ENCODE results near the gene PROSER2. TPM values are rescaled to one million over a fixed set of nuclear protein-coding genes. Genes with fewer than 3 reads are reported as not detected.
A peak's percentile ranks its signal among the peaks of the same experiment; 100 is the strongest.

Gene PROSER2, protein sequence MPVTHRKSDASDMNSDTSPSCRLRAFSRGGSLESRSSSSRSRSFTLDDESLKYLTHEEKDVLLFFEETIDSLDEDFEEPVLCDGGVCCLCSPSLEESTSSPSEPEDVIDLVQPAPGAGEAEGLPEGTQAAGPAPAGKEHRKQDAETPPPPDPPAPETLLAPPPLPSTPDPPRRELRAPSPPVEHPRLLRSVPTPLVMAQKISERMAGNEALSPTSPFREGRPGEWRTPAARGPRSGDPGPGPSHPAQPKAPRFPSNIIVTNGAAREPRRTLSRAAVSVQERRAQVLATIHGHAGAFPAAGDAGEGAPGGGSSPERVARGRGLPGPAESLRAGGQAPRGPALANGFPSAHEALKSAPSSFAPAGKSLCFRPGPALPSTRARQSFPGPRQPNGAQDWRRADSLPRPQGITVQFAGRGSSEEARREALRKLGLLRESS
- total RNA-seq: 8.6 TPM

DNA sequence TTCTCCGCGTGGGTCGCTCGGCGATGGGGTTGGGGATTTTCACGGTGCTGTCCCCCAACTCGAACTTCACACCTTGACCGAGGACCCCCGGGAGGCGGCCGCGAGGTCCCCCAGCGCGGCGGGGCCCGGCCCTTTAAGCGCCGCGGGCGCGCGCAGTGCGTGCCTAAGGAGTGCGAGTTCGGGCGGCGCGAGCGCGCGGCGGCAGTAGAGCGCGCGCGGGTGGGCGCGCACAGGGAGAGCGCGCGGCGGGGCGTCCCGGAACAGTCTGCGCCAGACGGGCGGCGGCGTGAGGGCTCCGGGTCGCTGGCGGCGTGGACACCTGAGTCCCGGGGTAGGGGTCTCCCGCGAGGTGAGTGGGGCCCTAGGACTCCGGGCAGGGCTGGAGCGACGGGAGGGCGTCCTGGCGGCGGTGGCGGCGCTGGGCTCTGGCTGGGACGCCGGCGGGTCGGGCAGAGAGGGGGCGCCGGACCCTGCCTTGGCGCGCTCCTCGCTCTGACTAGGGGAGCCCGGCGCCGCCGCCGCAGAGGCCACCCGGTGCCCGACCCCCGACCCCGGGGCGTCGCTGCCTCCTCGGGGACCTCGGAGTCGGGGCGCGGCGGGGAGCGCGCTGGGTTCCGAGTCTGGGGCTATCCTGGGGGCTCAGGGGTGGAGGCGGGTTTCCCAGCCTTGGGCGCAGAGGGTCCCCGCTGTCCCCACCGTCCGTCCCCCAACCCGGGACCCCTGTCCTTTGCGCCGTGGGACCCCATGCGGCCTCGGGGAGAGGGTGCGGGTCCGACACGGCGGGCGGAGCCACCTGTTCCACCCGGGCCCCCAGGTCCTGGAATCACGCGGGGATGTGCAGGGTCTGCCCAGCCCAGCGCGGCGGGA lies at the start of gene PROSER2:
TSS of gene PROSER2 (plus strand) at position 235 of the 867 bp plus-strand sequence. CDS start 28,722 bp downstream, outside the sequence.
- DNase-seq: peak; percentile 77

DNA sequence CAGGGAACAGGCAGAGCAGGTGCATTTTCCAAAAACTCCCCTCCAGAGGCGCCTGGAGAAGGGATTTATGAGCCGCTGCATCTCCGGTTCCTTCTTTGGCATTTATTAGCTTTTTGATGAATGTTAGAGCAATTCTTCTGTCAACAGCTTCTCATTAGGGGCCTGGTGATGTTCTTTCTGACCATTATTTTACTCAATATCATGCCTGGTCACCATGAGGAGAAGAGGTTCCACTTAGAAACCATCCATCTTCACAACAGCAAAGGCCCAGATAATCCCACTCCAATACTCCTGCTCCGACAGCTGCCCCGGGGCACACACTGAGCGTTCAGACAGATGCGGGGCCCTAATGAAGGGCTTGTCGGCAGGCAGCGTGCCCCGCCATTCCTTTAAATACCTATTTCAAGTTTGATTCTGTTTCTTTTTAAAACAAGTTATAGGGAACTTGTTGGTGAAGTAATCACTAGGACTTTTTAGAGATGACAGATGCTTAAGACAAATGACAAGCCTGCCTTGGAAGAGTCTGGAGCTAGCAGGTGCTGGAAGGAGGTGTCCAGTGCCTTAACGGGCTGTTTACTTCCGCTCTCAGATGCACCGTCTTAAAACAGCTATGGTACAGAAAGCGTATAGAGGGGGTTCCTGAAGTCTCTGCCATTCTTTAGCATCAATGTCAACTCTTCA lies 49.3 kb upstream of the PROSER2 start:
- peak; percentile 15 for DNase-seq

DNA sequence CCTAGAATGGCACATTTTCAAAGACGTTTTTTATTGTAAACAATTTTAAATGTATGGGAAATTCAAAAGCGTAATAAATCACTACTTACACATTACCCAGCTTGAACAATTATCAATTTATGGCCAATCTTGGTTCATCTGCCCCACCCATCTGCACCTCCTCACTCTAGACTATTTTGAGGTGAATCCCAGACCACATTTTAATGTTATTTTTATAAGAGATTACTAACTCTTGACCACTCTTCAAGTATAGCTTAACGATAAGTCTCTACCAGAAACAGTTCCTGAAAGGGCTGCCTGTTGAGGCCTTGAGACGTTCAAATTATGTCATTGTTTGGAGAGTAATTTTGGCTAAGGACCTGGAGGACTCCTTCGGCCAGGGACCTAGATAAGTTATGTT lies 47.7 kb upstream of the PROSER2 start:
- DNase-seq: no peak

DNA sequence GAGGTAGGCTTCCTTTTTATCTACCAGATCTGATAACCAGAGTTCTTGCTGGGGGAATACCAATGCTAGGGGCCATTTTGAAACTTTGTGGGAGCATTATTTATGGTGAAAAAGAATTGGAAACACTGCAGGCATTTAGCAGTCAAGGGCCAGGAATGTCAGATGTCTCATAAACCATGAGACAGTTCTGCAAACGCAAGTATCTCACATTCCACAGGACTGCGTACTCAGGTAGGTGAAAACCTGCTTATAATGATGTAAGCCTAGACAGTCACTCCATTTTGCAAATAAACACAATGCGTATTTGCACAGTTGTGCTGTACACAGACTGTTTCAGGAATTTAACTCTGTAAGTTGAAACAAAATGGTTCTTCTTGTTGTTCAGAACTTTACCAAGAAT lies 47.1 kb upstream of the PROSER2 start:
- no peak for DNase-seq

DNA sequence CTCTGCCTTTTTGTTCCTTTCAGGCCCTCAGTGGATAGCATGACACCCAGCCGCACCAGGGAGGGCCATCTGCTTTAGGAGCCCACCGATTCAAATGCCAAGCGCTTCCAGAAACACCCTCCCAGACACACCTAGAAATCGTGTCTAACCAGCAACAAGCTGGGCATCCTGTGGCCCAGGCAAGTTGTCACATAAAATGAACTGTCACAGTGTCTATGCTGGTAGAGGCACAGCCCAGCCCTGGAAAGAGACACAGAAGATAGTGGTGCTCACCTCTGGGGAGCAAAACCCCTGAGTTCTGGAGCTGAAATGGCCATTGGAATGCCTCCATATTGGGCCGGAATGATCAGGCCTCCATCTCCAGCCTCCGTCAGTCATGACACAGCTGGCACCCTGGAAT lies 42.0 kb upstream of the PROSER2 start:
- no peak for DNase-seq

DNA sequence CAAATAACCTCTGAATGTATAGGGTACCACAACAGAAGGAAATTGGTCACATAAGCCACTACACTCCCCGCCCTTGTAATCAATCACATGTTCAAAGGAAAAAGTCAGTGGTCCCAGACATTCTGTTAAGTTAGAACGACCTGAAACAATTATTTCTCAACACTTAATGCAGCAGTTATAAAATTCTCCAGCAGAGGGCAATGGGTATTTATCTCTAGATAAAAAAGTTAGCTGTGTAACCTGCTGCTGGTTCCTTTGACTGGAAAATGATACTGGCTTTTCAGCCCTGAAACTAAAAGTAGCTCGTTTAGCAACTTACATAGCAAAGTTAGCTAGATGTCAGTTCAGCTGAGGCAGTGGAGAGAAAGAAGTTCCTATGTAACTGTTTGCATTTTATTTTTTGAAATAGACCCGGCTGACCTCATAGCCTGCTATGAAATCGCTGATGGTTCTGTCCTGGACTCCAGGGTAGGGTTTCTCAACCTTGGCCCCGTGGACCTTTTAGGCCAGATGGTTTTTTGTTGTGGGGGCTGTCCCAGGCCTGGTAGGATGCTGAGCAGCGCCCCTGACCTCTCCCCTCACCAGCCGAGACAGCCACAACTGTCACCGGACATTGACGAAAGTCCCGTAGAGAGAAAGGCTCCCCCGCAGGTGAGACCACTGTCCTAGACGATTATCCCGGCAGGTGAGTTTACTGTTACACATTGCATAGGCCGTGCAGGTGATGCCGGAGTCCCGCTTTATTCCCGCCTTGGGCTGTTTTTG lies 40.2 kb upstream of the PROSER2 start:
- peak; percentile 83 for DNase-seq

DNA sequence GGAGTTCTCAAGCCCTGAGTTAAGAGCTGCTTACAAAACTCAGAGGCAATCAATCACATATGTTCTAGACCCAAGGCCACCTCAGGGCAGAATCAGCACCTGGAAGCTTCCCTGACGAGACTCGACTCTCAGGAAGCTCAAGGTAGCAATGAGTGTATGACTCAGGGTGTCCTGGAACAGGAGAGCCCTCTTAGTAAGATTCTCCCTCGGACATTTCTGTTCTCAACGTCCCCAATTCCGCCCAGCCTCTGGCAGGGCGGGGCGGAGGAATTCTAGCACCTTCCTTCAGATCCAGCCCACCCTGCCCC lies 39.6 kb upstream of the PROSER2 start:
- DNase-seq: no peak

DNA sequence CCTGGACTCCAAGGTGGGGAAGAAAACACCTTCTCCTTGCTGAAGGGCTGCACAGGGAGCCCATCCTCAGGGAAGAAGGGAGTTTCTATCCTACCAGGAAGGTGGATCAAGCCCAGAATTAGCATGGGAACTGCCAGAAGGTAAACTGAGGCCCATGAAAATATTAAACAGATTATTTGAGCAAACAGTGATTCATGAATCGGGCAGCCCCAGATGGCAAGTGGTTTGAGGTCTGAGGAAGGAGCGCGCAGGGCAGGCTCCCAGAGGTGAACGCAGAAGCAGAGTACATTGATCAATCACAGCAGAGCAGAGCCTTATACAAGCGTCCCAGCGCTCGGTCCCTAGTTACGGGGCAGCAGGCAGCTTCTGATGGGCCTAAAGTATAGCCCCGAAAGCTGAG lies 35.8 kb upstream of the PROSER2 start:
- no peak for DNase-seq

DNA sequence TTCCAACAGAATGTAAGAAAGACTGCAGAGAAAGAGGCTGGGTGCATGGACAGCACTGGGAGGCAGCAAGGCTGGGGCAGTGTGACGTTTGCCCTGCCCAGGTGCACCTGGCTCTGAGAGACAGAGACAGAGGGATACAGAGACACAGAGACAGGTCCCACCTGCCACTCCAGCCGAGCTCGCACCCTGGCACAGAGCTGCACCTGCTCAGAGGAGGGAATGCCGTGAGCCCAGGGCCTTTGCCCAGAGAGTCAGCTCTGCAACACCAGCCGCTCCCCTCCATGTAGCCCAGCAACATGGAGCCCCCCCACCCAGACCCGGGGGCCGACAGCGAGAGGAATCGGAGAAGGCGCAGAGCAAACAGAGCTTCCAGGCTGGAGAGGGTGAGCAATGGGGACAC lies 35.3 kb upstream of the PROSER2 start:
- no peak for DNase-seq

DNA sequence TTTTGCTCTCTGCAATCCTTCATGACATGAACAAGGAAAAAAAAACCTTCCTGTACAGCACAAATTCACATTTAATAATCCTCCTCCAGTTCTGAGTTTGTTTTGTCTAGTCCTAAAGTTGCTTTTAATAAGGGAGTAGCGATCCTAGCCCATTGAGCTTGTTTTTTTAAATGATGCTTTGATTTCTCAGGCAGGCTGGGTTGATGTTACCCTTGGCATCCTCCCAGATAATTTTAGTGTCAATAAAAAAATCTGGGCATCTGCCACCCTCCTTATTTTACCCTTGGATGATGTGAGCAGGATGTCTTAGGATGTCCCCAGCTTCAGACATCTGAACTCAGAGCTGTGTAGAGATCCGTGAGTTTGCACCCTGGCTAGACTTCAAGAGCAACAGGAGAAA lies 33.9 kb upstream of the PROSER2 start:
- no peak for DNase-seq

DNA sequence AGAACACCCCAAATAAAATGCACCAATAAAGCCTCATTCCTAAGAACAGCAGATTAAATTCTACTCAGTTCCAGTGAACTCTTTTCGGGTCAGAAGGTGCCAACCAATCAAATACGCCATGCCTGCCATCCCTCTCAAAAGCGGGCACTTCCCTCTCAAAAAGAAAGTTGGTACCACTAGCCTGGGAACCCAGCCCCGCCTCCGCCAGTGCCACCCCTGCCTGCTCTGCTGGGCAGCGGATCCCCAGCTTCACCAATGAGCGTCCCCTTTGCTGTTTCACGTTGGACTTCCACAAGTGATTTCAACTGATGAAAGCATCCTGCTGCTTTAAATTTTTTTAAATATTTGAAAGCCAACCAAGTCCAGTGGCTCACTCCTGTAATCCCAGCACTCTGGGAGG lies 33.2 kb upstream of the PROSER2 start:
- no peak for DNase-seq

DNA sequence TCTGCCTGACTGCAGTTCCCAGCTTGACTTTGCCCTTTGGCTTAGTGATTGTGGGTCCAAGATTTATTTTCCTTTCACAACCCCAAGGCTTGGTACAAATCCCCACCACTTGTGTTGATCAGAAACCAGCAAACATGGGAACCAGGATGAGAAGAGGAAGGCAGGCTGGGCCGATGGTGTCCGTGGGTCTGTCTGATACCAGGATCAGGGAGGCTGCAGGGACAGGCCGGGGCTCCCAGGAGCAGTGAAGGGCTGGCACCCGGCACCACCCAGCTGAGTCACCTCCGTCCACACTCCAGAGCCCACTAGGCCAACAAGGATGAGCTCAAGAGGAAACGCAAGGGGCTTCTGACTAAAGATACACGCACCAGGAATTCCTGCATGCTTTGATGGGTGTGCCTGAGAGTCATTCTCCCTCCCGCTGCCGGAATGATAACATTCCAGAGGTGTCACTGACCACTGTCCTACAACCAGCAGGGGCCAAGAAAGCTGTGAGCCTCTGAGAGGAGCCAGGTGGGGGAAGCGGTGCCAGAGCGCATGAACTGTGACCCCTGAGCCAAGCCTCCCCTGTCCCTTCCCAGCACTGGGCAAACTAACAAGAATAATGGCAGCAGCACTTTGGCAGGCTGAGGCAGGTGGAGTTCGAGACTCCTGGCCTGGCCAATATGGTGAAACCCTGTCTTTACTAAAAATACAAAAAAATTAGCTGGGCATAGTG lies 29.2 kb upstream of the PROSER2 start:
- DNase-seq: no peak

DNA sequence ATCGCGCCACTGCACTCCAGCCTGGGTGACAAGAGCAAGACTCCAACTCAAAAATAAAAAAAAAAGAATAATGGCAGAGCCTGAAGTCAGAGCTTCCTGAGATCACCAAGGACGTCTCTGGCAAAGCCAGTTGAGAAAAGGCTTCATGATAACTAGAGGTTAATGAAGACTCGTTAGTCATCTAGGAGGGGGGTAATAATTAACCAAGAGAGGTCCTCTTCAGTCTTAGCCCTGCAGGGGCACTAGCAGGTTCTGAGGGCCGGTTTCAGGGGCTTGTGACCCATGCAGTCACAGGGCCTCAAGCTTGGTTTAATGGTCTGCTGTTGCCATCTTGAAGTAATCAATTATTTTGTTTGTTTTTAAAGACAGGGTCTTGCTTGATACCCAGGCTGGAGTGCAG lies 28.6 kb upstream of the PROSER2 start:
- no peak for DNase-seq

DNA sequence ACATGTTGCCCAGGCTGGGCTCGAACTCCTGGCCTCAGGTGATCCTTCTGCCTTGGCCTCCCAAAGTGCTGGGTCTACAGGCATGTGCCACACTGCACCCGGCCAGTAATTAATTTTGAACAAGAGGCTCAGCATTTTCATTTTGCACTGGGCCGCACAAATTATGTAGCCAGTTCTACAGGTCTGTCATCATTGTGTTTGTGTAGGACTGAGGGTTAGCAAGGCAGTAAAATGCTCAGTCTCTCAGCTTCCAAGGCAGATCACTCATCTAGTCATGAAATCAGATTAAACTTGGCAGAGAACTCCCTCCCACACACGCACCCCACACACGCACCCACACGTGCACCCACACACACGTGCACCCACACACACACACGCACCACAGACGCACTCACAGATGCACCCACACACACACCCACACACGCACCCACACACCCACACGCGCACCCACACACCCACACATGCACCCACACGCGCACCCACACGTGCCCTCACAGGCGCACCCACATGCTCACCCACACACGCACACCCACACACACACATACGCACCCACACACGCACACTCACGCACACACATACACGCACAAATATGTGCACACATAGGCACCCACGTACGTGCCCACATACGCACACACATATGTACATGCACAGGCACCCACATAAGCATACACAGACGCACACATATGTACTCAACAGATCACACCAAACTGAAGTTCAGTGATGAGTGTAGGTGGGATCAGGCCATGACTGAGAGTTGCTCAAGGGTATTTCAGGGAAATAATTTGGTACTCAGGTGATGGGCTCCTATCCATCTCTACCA lies 27.8 kb upstream of the PROSER2 start:
- no peak for DNase-seq

DNA sequence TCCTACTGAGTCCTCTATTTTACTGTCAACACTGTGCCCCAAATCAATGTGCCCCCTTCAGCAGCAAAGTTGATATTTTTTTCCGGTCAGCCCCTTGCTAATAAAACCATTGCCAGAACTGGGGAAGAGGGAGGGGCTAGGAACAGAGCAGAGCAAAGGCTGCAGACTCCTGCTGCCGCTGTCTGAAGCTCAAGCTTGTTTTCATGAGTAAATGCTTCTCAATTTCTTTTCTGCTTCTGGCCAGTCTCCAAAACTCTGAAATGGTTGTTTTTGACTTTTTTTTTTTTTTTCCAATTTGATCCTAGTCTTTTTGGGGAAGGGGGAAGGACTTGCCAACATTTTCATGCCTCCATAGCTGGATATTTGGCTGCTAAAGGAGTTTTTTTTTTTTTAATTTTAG lies 26.7 kb upstream of the PROSER2 start:
- DNase-seq: peak; percentile 64

DNA sequence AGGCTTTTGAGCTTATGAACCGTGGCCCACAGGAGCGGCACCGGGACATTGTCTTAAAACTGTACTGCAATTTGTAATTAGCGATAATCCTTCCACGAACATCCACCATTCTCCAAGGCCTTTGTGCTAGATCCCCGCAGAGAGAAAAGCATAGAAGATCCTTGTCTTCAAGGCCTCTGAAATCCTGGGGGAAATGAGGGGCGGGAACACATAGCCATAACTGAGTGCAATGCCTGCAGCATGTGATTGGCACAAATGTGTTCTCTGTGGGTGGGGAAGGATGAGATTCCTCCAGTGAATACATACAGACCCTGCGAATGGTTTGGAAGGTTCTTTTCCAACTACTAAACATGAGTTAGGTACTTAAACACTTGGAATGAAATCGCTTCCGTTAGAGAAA lies 25.9 kb upstream of the PROSER2 start:
- DNase-seq: no peak

DNA sequence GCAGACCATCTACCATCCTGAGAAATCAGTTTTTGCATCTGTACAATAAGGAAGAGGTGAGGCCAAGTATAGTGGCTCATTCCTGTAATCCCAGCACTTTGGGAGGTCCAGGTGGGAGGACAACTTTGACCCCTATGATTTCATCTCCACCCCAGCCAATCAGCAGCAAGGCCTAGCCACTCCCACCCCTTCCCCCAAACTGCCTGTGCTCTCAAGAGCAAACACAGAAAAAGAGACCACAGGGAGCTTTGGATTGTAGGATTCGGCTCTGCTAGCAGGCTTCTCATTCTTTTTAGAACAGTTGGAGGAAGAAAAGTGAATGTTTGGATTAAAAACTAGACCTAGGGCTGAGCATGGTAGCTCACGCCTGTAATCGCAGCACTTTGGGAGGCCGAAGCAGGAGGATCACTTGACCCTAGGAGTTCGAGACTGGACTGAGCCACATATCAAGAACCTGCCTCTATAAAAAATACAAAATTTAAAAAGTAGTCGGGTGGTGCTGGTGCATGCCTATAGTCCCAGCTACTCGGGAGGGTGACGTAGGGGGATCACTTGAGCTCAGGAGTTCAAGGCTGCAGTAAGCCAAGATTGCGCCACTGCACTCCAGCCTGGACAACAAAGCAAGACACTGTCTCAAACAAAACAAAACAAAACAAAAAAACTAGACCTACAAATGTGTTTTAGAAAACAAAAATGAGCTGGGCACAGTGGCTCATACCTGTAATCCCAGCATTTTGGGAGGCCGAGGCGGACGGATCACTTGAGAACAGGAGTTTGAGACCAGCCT lies 25.1 kb upstream of the PROSER2 start:
- DNase-seq: no peak

DNA sequence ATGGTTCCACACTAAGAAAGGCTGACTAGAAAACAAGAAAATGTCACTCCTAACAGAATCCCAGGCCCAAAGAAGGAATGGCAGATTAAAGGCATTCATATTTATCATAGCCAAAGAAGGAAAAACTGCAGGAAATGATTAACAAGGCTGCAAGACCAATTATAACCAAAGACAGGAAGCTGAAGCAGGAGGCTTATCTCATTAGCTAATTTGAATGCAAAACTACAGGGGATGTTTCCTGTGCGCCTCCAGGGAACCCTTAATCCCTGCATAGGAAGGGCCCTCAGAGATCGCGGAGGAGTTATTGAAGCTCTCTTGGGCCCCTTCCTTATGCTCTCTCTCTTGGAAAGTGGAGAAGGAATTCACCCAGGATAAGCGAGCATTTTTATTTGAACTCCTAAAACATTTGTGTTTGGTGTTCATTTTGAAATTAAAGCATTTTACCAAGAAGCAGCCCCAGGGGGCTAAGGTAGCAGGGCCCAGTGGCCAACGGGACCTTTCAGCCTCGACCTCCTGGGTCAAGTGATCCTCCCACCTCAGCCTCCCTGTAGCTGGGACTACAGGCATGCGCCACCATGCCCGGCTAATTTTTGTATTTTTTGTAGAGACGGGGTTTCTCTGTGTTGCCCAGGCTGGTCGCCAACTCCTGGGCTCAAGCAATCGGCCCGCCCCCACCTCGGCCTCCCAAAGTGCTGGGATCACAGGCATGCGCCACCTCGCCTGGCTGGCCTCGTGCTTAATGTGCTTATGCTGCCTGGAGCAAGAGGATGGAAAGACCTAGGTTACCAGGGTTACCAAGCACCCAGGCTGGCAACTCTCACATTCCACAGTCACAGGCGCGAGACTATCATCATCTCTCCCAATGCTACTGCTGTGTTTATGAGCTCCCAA lies 24.1 kb upstream of the PROSER2 start:
- no peak for DNase-seq

DNA sequence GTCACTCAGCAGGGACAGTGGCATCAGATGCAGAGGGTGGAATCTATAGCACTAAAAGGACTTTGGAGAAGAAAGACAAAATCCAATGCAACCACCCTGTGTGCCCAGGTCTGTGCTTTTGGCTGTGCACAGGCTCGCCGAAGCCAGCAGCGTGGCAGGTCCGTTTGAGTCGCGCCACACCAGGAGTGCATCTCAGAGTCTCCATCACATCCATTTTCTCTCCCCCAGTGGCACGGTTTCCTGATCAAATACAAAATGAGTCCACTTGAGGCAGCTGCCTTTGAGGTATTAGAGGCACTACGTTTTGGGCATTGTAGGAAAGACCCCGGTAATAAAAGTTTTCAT lies 23.4 kb upstream of the PROSER2 start:
- no peak for DNase-seq

Data from tongue (tissue), 2 donors.